Transverse colon (tissue), 4 donors: ENCODE measurements around the gene VWA8.

Source experiments
- CTCF ChIP-seq, 5 experiments: fragments of 200-600 bp in 3 of 5; fragments of 450-650 bp in 2 of 5; sonication (generic) in 3 of 5; IDR thresholded peaks; 1 replicate in 2 of 5; 2 replicates in 3 of 5; pipeline ENCODE4 v1.5.1; 2016 to 2017; ENCODE audit warnings: antibody characterized with exemption in 5 of 5, inconsistent platforms in 3 of 5, mild to moderate bottlenecking in 2 of 5, moderate library complexity in 1 of 5
- EP300 ChIP-seq: sonication (generic); formaldehyde crosslinking; IDR thresholded peaks from one replicate; pipeline ENCODE4 v1.6.1; 2017; ENCODE audit warnings: antibody characterized with exemption, low read depth
- POLR2A ChIP-seq: fragments of 450-650 bp; IDR thresholded peaks from one replicate; pipeline ENCODE4 v1.6.1; 2016; ENCODE audit warnings: antibody characterized with exemption, mild to moderate bottlenecking, moderate library complexity
- POLR2AphosphoS5 ChIP-seq, 3 donors: sonication (generic); formaldehyde crosslinking; IDR thresholded peaks; one replicate each; pipeline ENCODE4 v1.6.1; 2016; ENCODE audit warnings: antibody characterized with exemption in 3 of 3

DNA sequence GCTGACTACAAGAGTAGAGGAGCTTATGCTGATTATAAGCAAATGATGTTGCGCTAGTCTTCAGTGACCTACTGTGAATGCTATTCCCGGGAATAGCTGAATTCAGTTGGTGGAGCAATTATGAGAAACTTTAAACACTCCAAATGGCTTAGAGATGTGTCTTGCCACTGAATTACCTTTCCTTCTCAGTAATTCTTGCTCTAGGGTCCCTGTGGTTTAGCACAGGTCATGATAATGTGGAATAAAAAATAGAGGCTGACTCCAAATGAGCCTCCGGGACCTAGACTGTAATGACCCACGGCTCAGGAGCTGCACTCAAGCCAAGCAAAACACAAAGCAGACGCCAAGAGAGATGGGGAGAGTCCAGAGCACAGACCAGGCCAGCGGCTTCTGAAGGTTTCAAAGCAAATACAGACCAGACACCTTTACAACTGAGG lies 378.9 kb downstream of the VWA8 start:
- TF ChIP-seq CTCF (IDR thresholded peaks at IDR 0.05), result no peak
- TF ChIP-seq POLR2AphosphoS5 (IDR thresholded peaks at IDR 0.05), result no peak
- TF ChIP-seq POLR2A, result no peak
- TF ChIP-seq EP300, result no peak
